Thyroid gland (tissue), 4 donors: ENCODE measurements around the gene RFX8.

ENCODE experiments used
- CTCF ChIP-seq, 6 experiments: fragments of 200-600 bp in 3 of 6; fragments of 450-650 bp in 3 of 6; sonication (generic) in 3 of 6; IDR thresholded peaks; one replicate each; pipeline ENCODE4 v1.5.1; 2016 to 2019; ENCODE audit warnings: antibody characterized with exemption in 6 of 6, mild to moderate bottlenecking in 2 of 6, inconsistent platforms in 1 of 6, moderate library complexity in 1 of 6
- POLR2A ChIP-seq, 2 donors: fragments of 450-650 bp; IDR thresholded peaks; one replicate each; pipeline ENCODE4 v1.6.1; 2017; ENCODE audit warnings: antibody characterized with exemption in 2 of 2, mild to moderate bottlenecking in 2 of 2, moderate library complexity in 1 of 2

GRCh38 chr2:101508636-101509035, 33.7 kb upstream of the RFX8 start:
- no peak for TF ChIP-seq CTCF (IDR thresholded peaks at IDR 0.05)
- no peak for TF ChIP-seq POLR2A (IDR thresholded peaks at IDR 0.05)
